ENCODE measurements around the gene RANBP17.

Gene RANBP17

GRCh38 chr5:171149333-171149732 lies 287.5 kb downstream of the RANBP17 start:
- Histone ChIP-seq H4K20me1 (ENCODE audit: control insufficient read depth, insufficient read depth, low read depth, low read length) (no peaks in the 10 kb centered on the region), H3K79me2 (ENCODE audit: control insufficient read depth, low read length) (no peaks in the 10 kb centered on the region), H3K4me2 (ENCODE audit: low read length) (no peak overlapping the region)

DNA sequence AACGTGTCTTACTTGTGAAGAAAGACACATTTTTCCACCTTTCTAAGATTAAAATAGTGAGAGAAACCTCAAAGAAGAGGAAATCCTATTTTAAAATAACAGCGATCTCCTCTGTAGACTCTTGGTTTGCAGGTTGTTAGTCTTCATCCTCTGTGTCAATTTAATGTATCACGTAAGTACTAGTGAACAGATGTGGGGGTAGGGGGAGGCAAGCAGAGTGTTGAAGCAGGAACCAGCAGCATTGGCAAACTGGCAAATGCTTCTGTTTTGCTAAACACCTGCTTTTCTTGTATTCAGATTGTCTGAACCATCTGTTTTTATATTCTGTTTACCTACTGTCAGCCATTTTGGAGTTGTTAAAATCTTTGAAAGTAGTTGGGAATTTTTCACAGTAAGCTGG lies 288.0 kb downstream of the RANBP17 start:
- Histone ChIP-seq H3K4me1 (ENCODE audit: control insufficient read depth, low read length) (no peaks in the 10 kb centered on the region), H3K4me2 (ENCODE audit: low read length) (no peak overlapping the region), H3K9me2 (replicated peaks; ENCODE audit: control insufficient read depth, low read length) (no peaks in the 10 kb centered on the region), H3K27me3 (ENCODE audit: control insufficient read depth, low read length) (peaks cover 2% of the 10 kb centered on the region; the same call in 1 of the 2 replicates), H3F3A (ENCODE audit: control insufficient read depth, insufficient read depth) (no peaks in the 10 kb centered on the region), H3K27ac (ENCODE audit: low read depth, low read length) (no peak overlapping the region), H3K36me3 (ENCODE audit: control insufficient read depth, low read length) (no peaks in the 10 kb centered on the region), H3K4me3 (ENCODE audit: low read length) (no peak overlapping the region), H4K20me1 (ENCODE audit: control insufficient read depth, insufficient read depth, low read depth, low read length) (no peaks in the 10 kb centered on the region), H3K9me3 (ENCODE audit: control insufficient read depth, insufficient read depth, low read length) (no peaks in the 10 kb centered on the region), H3K79me2 (ENCODE audit: control insufficient read depth, low read length) (no peaks in the 10 kb centered on the region)
- TF ChIP-seq, protein P1, sequence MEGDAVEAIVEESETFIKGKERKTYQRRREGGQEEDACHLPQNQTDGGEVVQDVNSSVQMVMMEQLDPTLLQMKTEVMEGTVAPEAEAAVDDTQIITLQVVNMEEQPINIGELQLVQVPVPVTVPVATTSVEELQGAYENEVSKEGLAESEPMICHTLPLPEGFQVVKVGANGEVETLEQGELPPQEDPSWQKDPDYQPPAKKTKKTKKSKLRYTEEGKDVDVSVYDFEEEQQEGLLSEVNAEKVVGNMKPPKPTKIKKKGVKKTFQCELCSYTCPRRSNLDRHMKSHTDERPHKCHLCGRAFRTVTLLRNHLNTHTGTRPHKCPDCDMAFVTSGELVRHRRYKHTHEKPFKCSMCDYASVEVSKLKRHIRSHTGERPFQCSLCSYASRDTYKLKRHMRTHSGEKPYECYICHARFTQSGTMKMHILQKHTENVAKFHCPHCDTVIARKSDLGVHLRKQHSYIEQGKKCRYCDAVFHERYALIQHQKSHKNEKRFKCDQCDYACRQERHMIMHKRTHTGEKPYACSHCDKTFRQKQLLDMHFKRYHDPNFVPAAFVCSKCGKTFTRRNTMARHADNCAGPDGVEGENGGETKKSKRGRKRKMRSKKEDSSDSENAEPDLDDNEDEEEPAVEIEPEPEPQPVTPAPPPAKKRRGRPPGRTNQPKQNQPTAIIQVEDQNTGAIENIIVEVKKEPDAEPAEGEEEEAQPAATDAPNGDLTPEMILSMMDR (IDR thresholded peaks at IDR 0.05; ENCODE audit: low read depth, low read length, poor library complexity, severe bottlenecking), result no peak
- no peak for TF ChIP-seq EZH2phosphoT487 (IDR thresholded peaks at IDR 0.05; ENCODE audit: borderline replicate concordance, low read length)

More at GRCh38 chr5:171149333-171149732, 287.5 kb downstream of the RANBP17 start:
- no peaks in the 10 kb centered on the region for H3K36me3 ChIP-seq (ENCODE audit: control insufficient read depth, low read length)
- no peaks in the 10 kb centered on the region for H3K9me3 ChIP-seq (ENCODE audit: control insufficient read depth, insufficient read depth, low read length)
- H3K4me3 ChIP-seq (ENCODE audit: low read length), result no peak overlapping the region
- H3K9me2 ChIP-seq (replicated peaks; ENCODE audit: control insufficient read depth, low read length), result no peaks in the 10 kb centered on the region
- H3K27ac ChIP-seq (ENCODE audit: low read depth, low read length), result no peak overlapping the region
- H3K4me1 ChIP-seq (ENCODE audit: control insufficient read depth, low read length), result no peaks in the 10 kb centered on the region
- TF ChIP-seq, protein P1 (IDR thresholded peaks at IDR 0.05; ENCODE audit: low read depth, low read length, poor library complexity, severe bottlenecking), result no peak
- no peak for TF ChIP-seq EZH2phosphoT487 (IDR thresholded peaks at IDR 0.05; ENCODE audit: borderline replicate concordance, low read length)
- H3K27me3 ChIP-seq (ENCODE audit: control insufficient read depth, low read length), result peaks cover 2% of the 10 kb centered on the region; the same call in 1 of the 2 replicates
- H3F3A ChIP-seq (ENCODE audit: control insufficient read depth, insufficient read depth), result no peaks in the 10 kb centered on the region

GRCh38 chr5:171152382-171152781 lies 290.6 kb downstream of the RANBP17 start:
- no peak overlapping the region for H3K4me3 ChIP-seq (ENCODE audit: low read length)
- no peak overlapping the region for H3K4me2 ChIP-seq (ENCODE audit: low read length)
- H3K79me2 ChIP-seq (ENCODE audit: control insufficient read depth, low read length), result no peaks in the 10 kb centered on the region
- peaks cover 4% of the 10 kb centered on the region; the same call in 1 of the 2 replicates for H3K27me3 ChIP-seq (ENCODE audit: control insufficient read depth, low read length)
- H3F3A ChIP-seq (ENCODE audit: control insufficient read depth, insufficient read depth), result no peaks in the 10 kb centered on the region
- H3K9me2 ChIP-seq (replicated peaks; ENCODE audit: control insufficient read depth, low read length), result no peaks in the 10 kb centered on the region
- H3K36me3 ChIP-seq (ENCODE audit: control insufficient read depth, low read length), result no peaks in the 10 kb centered on the region
- H4K20me1 ChIP-seq (ENCODE audit: control insufficient read depth, insufficient read depth, low read depth, low read length), result no peaks in the 10 kb centered on the region
- H3K4me1 ChIP-seq (ENCODE audit: control insufficient read depth, low read length), result no peaks in the 10 kb centered on the region
- H3K9me3 ChIP-seq (ENCODE audit: control insufficient read depth, insufficient read depth, low read length), result no peaks in the 10 kb centered on the region
- no peak overlapping the region for H3K27ac ChIP-seq (ENCODE audit: low read depth, low read length)
- TF ChIP-seq, protein P1 (IDR thresholded peaks at IDR 0.05; ENCODE audit: low read depth, low read length, poor library complexity, severe bottlenecking), result no peak
- TF ChIP-seq EZH2phosphoT487 (IDR thresholded peaks at IDR 0.05; ENCODE audit: borderline replicate concordance, low read length), result no peak

All from DOHH2 (cell line).